Mucosa of descending colon (tissue), 3 donors: ENCODE measurements around the gene ANO10. TPM values are rescaled to one million over a fixed set of nuclear protein-coding genes. Genes with fewer than 3 reads are reported as not detected.
A peak's percentile ranks its signal among the peaks of the same experiment; 100 is the strongest.

Source experiments
- ATAC-seq: fragments of 200-7000 bp; cut with Tn5 transposase; one replicate; pipeline ENCODE4 v1.9.1; 2020; ENCODE audit warnings: mild to moderate bottlenecking, moderate library complexity
- DNase-seq, 3 donors: peaks; one replicate each; pipeline ENCODE4 v3.0.0-alpha.2; 2020
- H3K36me3 ChIP-seq: fragments of 200-600 bp; one replicate; pipeline ENCODE4 v1.8.0; 2021; ENCODE audit warnings: low read depth, mild to moderate bottlenecking
- H3K4me1 ChIP-seq: fragments of 200-600 bp; one replicate; pipeline ENCODE4 v1.8.0; 2021; ENCODE audit warnings: low read depth, mild to moderate bottlenecking
- H3K4me3 ChIP-seq: fragments of 200-600 bp; one replicate; pipeline ENCODE4 v1.8.0; 2021; ENCODE audit warnings: mild to moderate bottlenecking
- H3K9me3 ChIP-seq: fragments of 200-600 bp; one replicate; pipeline ENCODE4 v1.8.0; 2021; ENCODE audit warnings: mild to moderate bottlenecking
- intact Hi-C, 2 donors: fragments of 100-400 bp; cut with DNase I in 1 of 2; cut with micrococcal nuclease in 1 of 2; formaldehyde crosslinking; loops; one replicate each; pipeline versions ENCODE4 v1.11.0 to v1.11.1; 2022; cut with DNase I, micrococcal nuclease
- total RNA-seq, 3 donors: library from RNA; stranded (reverse); fragmentation: NEBNext Ultra II Directional in 2 of 3; extraction: Animal tissue kit (Norgen Biotek cat#: 25700) in 2 of 3; gene quantifications; one replicate each; pipeline versions ENCODE4 v1.2.1 to v1.2.4, GENCODE V29; 2021 to 2023
- TF ChIP-seq, protein P1 (sequence below): fragments of 200-600 bp; IDR thresholded peaks from one replicate; pipeline ENCODE4 v1.8.0; 2022; ENCODE audit warnings: antibody characterized with exemption, mild to moderate bottlenecking
- donor health status: DM: no; HTN: no; CAD: no; lungs with moderate emphysema.
- donor health status: DM: no; HTN: no; CAD: no.
- donor health status: DM: no; HTN: yes; CAD: no.

ANO10 gene
- total RNA-seq, 3 donors from 2014 or later = 46.6 to 100.0 (median 64.1) TPM

DNA sequence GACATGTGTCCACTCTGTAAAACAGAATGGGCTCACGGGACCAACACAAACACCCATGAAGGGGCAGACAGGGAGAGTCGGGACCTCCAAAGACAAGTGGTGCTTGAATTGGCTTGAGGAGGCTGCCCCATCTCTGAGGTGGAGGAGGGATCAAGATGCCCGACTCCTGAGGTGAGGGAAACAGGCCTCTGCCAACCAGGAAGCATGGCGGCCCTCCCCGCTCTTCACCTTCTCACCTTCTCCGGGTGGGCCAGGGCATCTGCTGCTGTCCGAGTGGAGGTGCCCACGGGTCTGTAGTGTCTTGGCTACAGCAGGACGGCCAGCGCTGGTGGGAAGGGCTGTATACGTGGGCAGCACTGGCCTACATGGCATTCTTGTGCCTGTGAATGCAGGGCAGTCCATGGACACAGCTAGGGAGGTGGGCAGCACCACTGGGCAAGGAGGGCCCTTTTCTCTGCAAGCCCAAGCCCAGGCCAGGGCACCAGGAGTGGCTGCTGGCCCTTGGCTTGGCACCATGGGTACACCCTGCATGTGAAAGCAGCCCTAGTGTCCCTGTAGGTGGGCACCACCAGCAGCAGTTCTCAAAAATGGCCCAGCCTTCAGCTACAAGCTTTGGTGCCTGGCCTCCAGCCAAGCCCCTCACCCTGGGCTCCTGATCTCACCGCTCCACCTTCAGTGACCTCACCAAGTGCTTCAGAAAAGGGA lies 256.1 kb downstream of the ANO10 start:
- no peak for ATAC-seq

DNA sequence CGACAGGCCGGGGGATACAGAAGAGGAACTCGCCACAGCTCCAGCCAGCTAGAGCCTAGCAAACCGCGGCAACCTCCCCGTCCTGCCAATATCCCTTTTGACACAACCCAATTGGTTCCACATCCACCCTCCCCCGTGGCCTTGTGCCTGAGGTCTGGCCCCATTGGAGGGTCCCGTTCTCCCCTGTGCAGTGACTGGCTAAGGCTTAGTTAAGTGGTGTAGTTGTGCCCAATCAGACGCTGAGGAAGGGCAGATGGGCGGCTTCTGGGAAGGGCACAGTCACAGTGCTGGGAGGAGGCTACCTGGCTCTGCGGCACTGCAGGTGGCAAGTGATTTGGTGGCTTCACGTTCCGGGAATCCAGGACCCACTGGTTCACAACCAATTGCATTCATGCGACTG lies 256.9 kb downstream of the ANO10 start:
- ATAC-seq (no peak), DNase-seq (no peak)
- Histone ChIP-seq H3K4me3 (no peak overlapping the region), H3K36me3 (no peaks in the 10 kb centered on the region), H3K9me3 (no peaks in the 10 kb centered on the region), H3K4me1 (no peaks in the 10 kb centered on the region)
- TF ChIP-seq, protein P1, sequence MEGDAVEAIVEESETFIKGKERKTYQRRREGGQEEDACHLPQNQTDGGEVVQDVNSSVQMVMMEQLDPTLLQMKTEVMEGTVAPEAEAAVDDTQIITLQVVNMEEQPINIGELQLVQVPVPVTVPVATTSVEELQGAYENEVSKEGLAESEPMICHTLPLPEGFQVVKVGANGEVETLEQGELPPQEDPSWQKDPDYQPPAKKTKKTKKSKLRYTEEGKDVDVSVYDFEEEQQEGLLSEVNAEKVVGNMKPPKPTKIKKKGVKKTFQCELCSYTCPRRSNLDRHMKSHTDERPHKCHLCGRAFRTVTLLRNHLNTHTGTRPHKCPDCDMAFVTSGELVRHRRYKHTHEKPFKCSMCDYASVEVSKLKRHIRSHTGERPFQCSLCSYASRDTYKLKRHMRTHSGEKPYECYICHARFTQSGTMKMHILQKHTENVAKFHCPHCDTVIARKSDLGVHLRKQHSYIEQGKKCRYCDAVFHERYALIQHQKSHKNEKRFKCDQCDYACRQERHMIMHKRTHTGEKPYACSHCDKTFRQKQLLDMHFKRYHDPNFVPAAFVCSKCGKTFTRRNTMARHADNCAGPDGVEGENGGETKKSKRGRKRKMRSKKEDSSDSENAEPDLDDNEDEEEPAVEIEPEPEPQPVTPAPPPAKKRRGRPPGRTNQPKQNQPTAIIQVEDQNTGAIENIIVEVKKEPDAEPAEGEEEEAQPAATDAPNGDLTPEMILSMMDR = no peak
- intact Hi-C loops = no loop called here

More for the DNA sequence above, 256.1 kb downstream of the ANO10 start:
- TF ChIP-seq, protein P1 = no peak
- Histone ChIP-seq H3K4me1 (no peaks in the 10 kb centered on the region), H3K9me3 (no peaks in the 10 kb centered on the region), H3K36me3 (no peaks in the 10 kb centered on the region), H3K4me3 (no peak overlapping the region)
- intact Hi-C loops = no loop called here
- DNase-seq = no peak

DNA sequence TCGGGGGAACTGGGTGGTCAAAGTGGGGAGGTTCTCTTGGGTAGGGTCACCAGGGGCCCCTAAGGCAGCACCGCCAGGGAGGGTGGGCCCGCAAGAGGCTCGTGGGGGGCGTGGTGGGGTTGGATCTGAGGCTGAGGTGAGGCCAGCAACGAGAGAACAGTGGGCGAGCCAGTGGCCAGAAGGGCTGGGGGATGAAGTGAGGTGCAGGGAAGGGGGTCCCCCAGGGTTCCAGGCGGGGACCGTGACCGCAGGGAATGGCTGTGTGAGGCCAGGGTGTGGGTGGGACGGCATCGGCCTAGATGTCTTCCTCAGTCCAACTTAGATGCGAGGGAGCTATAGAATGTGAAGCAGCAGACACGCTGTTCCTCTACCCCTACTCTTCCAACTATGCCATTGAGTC lies 257.3 kb downstream of the ANO10 start:
- DNase-seq (no peak), ATAC-seq (no peak)
- TF ChIP-seq, protein P1 = no peak
- Histone ChIP-seq H3K4me1 (no peaks in the 10 kb centered on the region), H3K36me3 (no peaks in the 10 kb centered on the region), H3K9me3 (no peaks in the 10 kb centered on the region), H3K4me3 (no peak overlapping the region)
- intact Hi-C loops = no loop called here

- Histone ChIP-seq H3K9me3 (no peaks in the 10 kb centered on the region), H3K36me3 (no peaks in the 10 kb centered on the region), H3K4me1 (no peaks in the 10 kb centered on the region), H3K4me3 (no peak overlapping the region)
- ATAC-seq (no peak), DNase-seq (peak in 1 of 3 donors; percentile 53)
- TF ChIP-seq, protein P1 = no peak
- intact Hi-C loops = no loop called here
Measured at GRCh38 chr3:43363621-43364266, 258.1 kb downstream of the ANO10 start.

- no peaks in the 10 kb centered on the region for H3K9me3 ChIP-seq
- no peak overlapping the region for H3K4me3 ChIP-seq
- ATAC-seq (no peak), DNase-seq (no peak)
- no peaks in the 10 kb centered on the region for H3K4me1 ChIP-seq
- H3K36me3 ChIP-seq = no peaks in the 10 kb centered on the region
- intact Hi-C loops = no loop called here
- TF ChIP-seq, protein P1 = no peak
Measured at GRCh38 chr3:43362961-43363360, 258.9 kb downstream of the ANO10 start.
